ENCODE data around the gene IL34. TPM values are rescaled to one million over a fixed set of nuclear protein-coding genes. Genes with fewer than 3 reads are reported as not detected.

IL34 gene
- total RNA-seq, 1 experiment from 2014 or later = not detected

Other genes starting within 250 kb of the IL34 start
- gene ST3GAL2, start 207.5 kb upstream of the IL34 start, total RNA-seq (2021; ENCODE audit: unreplicated experiment) = 9.5 TPM
- 17.1 TPM for gene FCSK, start 192.0 kb upstream of the IL34 start, total RNA-seq (2021; ENCODE audit: unreplicated experiment)
- gene COG4, start 123.0 kb upstream of the IL34 start, total RNA-seq (2021; ENCODE audit: unreplicated experiment) = 54.2 TPM
- gene SF3B3, start 122.7 kb upstream of the IL34 start, total RNA-seq (2021; ENCODE audit: unreplicated experiment) = 403 TPM
- 41.8 TPM for gene MTSS2, start 39.5 kb downstream of the IL34 start, total RNA-seq (2021; ENCODE audit: unreplicated experiment)
- 35.3 TPM for gene VAC14, start 154.6 kb downstream of the IL34 start, total RNA-seq (2021; ENCODE audit: unreplicated experiment)

All from HCT116 (cell line).